ENCODE data around the gene TPD52L1.

DNA sequence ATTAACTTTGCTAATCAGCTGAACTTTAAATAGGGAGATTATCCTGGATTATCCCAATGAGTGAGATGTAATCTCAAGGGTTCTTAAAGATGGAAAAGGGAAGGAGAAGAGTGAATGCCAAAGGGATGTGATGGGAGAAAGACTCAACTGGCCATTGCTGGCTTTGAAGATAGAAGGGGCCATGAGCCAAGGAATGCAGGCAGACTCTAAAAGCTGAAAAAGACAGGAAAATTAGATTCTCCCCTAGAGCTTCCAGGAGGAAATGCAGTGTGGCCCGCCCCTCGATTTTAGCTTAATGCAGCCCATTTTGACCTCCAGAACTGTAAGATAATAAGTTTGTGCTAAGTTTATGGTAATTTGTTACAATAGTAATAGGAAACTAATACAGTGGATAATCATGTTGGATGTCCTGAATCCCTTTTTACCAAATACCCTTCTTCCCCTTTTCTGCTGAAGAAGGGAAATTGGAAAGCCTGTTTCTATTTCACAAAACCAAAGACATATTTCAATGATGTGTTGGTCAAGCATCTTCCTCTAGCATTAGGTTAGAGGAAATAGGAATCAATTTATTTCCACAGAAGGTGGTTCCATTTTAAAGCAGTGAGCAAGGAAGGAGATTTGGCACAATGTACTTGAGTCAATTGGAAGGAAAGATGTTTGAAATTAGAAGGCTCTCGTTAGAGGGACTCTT is 151.5 kb downstream of the TPD52L1 start:
- TF ChIP-seq, protein P1, sequence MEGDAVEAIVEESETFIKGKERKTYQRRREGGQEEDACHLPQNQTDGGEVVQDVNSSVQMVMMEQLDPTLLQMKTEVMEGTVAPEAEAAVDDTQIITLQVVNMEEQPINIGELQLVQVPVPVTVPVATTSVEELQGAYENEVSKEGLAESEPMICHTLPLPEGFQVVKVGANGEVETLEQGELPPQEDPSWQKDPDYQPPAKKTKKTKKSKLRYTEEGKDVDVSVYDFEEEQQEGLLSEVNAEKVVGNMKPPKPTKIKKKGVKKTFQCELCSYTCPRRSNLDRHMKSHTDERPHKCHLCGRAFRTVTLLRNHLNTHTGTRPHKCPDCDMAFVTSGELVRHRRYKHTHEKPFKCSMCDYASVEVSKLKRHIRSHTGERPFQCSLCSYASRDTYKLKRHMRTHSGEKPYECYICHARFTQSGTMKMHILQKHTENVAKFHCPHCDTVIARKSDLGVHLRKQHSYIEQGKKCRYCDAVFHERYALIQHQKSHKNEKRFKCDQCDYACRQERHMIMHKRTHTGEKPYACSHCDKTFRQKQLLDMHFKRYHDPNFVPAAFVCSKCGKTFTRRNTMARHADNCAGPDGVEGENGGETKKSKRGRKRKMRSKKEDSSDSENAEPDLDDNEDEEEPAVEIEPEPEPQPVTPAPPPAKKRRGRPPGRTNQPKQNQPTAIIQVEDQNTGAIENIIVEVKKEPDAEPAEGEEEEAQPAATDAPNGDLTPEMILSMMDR (IDR thresholded peaks at IDR 0.05; ENCODE audit: poor library complexity) = no peak
- TF ChIP-seq EZH2 (IDR thresholded peaks at IDR 0.05; ENCODE audit: borderline replicate concordance) (no peak), EZH2phosphoT487 (IDR thresholded peaks at IDR 0.05; ENCODE audit: low read depth, severe bottlenecking, unreplicated experiment) (no peak)

All from hepatocyte (in vitro differentiated cells).